ENCODE results near the gene RNU1-4.
"Not testable (repeated sequence)": the region's sequence is repeated elsewhere in the genome, so short reads cannot be mapped to it uniquely, and the experiment has no call there.

RNU1-4 gene

DNA sequence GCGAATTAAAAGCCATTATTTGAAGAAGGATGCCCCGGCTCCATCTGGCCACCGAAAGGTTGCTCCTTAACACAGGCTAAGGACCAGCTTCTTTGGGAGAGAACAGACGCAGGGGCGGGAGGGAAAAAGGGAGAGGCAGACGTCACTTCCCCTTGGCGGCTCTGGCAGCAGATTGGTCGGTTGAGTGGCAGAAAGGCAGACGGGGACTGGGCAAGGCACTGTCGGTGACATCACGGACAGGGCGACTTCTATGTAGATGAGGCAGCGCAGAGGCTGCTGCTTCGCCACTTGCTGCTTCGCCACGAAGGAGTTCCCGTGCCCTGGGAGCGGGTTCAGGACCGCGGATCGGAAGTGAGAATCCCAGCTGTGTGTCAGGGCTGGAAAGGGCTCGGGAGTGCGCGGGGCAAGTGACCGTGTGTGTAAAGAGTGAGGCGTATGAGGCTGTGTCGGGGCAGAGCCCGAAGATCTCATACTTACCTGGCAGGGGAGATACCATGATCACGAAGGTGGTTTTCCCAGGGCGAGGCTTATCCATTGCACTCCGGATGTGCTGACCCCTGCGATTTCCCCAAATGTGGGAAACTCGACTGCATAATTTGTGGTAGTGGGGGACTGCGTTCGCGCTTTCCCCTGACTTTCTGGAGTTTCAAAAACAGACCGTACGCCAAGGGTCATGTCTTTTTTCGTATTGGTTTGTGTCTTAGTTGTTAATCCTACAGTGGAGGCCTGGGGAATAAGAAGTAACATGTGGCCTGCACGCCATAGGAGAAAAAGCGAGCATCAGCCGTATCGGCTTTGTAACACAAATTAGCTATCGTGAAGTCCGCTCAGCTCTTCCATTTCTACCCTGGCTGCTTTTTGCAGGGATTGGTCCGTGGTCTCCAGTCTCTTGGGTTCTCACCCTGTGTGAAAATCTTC lies at the start of gene RNU1-4:
RNU1-4 (plus strand) TSS at position 470 of the 918 bp plus-strand sequence.
- DNase-seq (ENCODE audit: low read depth), result not testable (repeated sequence)

DNA sequence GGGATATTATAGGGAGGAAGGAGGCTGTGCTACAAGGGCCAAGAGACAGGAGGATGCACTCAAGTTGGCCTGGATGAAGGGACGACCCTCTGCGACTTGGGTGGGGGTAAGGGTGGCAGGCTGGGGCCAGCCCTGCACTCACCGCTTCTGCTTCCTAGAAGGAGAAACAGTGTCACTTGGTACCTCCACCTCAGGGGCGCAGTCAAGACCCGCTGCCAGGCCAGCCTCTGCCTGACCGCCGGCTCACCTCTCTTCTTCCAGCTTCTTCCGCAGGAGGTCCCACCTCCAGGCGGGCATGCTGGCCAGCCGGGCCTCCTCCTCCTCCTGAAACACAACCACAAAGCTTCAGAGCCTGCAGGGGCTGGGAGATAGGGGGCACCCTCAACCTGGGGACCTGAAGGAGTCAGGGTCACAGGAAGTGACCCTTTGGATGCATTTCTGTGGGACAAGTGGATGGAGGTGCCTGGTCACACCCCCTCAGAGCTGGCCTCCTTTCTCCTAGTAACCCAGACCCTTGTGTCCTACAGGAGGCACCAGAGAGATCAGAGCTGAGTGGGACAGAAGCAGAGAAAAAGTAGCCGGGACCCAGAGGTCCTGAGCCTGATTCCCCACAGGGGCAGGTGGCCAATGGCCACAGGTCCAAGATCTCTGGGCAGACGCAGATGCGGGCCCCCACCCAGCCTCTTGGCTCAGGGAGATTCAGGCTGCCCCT lies 49.2 kb upstream of the RNU1-4 start:
- not testable (repeated sequence) for DNase-seq (ENCODE audit: low read depth)

DNA sequence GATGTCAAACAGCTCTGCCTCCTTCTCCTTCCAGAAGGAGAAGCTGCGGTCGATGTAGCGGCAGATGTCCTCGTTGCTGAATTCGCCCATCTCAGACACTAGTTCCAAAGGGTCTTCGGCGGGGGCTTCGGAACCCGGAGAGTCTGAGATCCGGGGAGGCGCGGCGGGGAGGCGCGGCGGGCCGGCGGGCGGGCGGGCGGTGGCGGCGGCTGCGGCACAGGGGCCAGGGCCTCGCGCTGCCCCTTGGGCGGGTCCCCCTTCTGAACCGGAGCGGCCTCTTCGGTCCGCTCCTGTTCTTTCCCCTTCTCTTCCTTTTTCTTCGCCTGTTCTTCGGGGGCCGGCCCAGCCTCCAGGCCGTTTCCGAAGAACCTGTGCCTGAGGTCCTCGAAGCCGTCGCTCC lies 48.0 kb upstream of the RNU1-4 start:
- not testable (repeated sequence) for DNase-seq (ENCODE audit: low read depth)

- DNase-seq (ENCODE audit: low read depth), result not testable (repeated sequence)
These were observed 47.4 kb upstream of the RNU1-4 start for GRCh38 chr1:16692717-16693448.

- DNase-seq (ENCODE audit: low read depth), result not testable (repeated sequence)
These were observed 46.6 kb upstream of the RNU1-4 start for GRCh38 chr1:16693449-16694307.

DNA sequence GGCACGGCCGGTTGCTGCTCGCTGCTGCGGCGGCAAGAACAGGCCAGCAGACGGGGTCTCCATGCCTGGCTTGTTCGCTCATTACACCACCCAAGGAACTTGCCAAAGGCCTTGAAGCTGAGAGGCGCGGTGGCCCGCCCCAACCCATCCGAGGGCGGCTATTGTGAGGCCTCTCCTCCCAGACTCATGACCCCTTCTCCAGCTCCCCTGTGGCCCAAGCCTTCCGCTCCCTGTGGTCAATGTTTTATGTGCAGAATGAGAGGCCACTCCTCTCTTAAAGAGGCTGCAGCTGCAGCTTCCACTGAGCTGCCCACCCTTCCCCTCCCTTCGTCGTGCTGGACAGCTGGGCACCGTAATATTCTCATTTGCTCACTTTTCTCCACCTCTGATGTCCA lies 46.0 kb upstream of the RNU1-4 start:
- not testable (repeated sequence) for DNase-seq (ENCODE audit: low read depth)

DNA sequence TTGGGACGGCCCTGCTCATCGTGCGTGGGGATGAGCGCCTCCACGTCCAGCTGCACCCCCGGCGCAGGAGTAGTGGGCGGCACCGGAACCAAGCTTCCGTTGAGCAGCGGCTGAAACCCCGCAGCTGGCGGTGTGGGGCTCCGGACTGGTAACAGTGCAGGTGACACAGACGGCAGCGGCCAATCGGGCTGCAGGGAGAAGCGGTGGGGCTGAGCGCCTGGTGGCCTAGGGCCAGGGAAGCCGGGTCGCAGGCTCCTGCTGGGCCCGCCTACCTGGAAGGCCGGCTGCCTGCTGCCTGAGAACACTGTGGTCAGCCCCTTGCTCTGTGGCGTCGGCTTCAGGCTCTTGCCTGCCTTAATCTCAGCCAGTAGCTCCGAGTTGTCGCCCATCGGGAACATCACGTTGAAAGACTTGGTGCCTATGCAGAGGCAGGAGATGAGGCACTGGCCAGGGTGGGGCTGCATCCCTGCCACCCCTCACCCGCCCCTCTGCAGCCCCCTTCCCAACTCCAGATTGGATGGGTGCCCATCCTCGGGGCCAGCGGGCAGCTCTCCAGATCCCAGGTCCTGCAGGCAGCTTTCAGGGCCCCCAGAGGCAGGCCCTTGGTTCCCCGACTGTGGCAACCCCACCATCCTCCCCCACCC lies 43.7 kb upstream of the RNU1-4 start:
- not testable (repeated sequence) for DNase-seq (ENCODE audit: low read depth)

DNA sequence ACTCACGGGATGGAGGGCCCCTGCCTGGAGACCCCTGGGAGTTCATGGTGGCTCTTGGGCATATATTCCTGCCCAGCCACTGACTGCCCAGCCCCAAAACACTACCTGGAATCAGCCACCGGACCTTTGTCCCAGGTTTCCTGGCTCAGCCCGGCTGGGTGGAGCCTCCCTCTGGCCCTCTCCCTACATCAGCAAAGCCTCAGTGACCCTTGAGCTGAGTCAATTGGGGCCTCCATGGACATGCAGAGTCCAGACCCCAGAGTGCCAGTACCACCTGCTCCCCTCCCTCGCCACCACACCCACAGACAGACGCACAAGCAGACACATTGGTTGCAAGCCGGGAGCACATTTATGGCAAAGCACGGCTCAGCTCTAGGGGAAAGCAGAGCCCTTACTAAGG lies 43.2 kb upstream of the RNU1-4 start:
- DNase-seq (ENCODE audit: low read depth), result not testable (repeated sequence)

DNA sequence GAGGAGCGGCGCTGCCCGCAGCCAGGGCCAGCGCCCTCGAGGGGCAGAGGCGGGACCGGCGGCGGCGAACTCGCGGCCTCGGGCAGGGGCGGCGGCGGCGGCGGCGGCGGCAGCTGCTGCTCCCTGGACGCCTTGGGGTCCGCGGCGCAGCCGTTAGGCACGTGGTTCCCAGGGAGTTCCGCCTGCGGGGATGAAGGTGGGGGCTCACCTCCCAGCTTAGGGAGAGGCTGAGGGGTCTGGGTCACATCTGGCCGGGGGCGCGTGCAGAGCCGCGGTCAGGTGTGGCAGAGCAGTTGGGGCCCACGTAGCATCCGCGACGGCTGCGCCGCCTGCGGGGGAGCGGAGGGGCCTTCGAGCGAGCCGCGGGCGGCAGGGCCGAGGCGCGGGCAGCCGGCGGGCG lies 40.9 kb upstream of the RNU1-4 start:
- not testable (repeated sequence) for DNase-seq (ENCODE audit: low read depth)

DNA sequence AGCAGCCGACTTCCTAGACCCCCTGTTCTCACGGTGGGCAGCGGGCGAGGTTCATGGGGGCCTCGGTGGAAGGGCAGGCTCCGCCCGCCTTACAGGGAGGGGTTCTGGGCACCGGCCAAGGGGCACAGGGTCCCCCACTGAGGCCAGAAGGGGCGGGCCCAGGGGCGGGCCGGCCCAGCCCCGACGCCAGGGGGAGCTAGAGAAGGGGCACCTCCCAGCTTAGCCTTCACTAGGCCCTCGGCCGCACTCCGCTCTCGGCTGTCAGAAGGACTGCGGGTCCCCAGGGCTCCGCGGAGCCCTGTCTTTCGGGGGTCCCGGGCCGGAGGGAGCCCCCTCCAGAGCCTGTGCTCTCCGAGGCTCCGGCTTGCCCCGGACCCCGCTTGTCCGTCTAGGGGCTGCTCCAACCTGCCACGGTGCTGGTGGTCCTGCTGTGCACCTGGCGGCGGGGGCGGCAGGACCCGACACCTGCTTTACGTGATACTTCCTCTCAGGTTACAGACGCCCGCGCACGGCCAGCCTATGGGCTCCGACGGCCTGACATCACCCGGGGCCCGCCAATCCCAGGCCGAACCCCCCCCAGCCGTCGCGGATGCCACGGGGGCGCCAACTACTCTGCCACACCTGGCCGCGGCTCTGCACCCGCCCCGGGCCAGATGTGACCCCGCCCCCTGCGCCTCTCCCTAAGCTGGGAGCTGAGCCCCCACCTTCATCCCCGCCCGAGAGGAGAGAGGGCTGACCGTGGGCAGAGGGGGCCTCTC lies 40.0 kb upstream of the RNU1-4 start:
- not testable (repeated sequence) for DNase-seq (ENCODE audit: low read depth)

DNA sequence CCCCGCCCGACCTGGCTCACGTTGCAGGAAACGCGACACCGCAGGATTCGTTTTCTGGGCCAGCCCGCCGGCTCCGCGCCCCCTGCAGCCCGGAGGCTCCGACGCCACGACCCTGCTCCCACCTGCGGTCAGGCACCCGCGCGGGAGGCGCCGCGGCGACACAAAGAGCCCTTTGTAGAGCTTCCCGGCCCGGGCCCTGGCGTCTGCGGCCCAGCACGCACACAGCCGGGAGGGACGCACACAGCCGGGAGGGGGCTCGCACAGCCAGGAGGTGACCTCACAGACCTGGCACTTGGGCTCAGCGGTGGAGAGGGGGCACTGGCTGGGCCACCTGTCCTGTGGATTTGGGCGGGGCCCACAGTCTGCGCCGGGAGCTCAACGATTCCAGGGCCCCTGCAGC lies 39.1 kb upstream of the RNU1-4 start:
- DNase-seq (ENCODE audit: low read depth), result not testable (repeated sequence)

DNA sequence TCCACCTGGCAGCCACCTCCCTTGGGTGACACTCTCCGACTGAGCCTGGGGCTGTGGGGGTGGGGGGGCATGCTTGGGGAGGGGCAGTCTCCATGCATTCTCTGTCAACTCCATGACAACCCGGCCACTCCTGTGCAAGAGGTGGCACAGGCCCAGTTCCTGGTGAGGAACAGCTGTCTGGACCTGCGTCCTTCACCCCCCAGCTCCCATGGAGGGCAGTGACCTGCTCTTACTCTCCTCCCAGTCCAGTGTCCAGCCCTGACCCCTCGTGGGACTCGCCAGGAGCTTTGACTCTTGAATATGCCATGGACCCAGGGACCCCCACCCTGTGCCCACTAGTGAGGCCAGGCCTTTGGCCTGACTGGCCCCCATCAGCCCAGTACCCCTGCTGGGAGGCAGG lies 38.0 kb upstream of the RNU1-4 start:
- not testable (repeated sequence) for DNase-seq (ENCODE audit: low read depth)

- DNase-seq (ENCODE audit: low read depth), result not testable (repeated sequence)
These were observed 37.2 kb upstream of the RNU1-4 start for GRCh38 chr1:16703141-16703540.

- DNase-seq (ENCODE audit: low read depth), result not testable (repeated sequence)
These were observed 36.7 kb upstream of the RNU1-4 start for GRCh38 chr1:16703602-16704001.

DNA sequence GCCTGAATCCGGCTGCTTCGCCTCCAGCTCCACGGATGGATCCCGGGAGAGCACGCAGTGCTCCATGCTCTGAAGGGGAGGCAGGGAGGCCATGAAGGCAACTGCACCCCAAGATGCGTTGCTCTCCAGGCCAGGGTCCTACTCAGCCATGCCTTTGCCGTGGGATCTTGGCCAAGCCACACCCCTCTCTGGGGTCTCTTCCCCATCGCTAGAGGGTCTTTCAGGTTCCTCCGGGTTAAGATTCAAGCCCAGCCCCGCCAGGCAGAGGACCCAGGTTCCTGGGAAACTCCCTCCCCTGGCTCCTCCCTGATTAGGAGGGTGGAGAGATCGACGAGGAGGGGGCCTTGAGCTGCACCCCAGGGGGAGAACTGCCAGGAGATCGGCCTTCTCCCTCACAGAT lies 36.2 kb upstream of the RNU1-4 start:
- not testable (repeated sequence) for DNase-seq (ENCODE audit: low read depth)

DNA sequence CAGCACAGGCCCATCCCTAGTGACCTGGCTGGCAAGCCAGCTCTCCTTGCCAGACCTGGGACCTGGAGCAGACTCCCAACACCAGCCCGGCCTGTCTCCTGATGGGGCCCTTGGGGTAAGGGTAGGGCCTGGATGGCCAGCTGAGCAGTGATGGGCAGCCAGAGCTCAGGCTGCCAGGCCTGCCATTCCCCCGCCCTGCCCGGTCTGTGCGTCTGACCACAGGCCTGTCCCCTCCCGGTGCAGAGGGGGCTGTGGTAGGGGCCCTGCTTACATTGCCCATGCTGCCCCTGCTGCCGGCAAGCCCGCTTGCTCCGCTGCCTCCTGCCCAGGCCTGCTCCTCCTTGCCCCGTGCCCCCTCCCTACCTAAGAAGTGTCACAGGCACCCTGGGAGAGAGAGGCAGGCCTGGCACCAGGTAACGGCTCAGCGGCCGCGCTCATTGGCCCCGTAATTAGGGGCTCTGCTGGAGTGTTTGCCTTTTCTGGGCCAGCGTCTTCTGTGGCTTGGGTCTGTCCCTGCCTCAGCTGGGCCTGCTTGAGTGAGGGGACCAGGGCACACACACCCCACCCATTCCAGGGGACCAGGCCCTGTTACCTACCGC lies 35.7 kb upstream of the RNU1-4 start:
- not testable (repeated sequence) for DNase-seq (ENCODE audit: low read depth)

DNA sequence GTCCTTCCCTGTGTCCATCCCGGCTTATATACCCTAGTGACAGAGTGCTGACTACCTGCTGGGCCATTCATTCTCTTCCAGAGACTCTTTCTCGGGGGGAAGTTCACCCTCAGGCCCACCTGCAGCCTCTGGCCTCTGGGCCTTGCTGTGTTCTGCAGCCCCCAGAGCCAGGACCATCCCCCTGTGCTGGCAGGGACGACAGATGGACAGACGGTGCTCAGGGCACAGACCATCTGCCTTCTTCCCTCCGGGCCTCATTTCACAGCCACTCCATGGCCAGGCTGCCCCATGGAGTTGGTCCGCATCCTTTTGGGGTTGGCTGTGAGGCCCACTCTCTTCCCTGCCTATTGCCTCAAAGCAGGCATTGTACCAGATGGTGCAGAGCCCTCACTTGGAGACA lies 34.0 kb upstream of the RNU1-4 start:
- not testable (repeated sequence) for DNase-seq (ENCODE audit: low read depth)

- not testable (repeated sequence) for DNase-seq (ENCODE audit: low read depth)
These were observed 32.9 kb upstream of the RNU1-4 start for GRCh38 chr1:16707130-16708093.
